GM12892 (cell line): ENCODE results near the gene LRRC18.

Source experiments
- POLR2A ChIP-seq: IDR thresholded peaks from 2 replicates; pipeline ENCODE4 v1.6.1; 2011; ENCODE audit warnings: low read depth, low read length, control low read depth
- POLR2AphosphoS5 ChIP-seq: IDR thresholded peaks from 2 replicates; pipeline ENCODE4 v1.6.1; 2011; ENCODE audit warnings: low read depth, low read length, control low read depth
- TAF1 ChIP-seq: IDR thresholded peaks from 2 replicates; pipeline ENCODE4 v1.6.1; 2011; ENCODE audit warnings: low read depth, mild to moderate bottlenecking, control low read depth, low read length, borderline replicate concordance

DNA sequence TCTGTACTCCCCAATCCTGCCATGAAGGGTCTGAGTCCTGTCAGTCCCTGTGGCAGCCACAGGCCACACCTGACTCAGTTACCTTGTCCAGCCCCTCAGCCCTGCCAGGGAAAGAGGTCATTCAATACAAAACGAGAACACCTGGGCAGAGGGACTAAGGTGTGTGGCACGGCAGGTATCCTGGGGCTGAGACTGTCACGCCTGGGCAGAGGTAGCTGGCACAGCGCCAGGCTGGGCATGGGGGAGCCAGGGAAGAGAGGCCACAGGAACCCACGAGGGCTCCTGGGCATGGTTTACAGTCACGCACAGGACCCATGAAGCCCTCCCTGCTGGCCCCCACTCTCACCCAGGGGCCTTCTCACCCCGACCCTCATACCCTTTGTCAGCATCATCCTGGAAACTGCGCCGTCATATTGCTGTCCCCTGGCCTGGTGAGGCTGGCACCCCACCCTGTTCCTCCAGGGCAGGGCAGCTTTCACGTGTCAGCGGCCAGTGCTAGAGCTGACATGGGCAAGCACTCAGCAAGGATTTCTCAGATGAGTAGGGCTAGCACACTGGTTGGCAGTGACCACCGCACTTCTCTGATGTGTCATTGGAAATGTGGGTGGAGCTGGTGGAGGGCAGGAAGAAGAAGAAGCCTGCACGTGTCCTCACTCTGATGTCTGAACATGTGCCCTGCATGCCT lies 42.7 kb downstream of the LRRC18 start:
- TF ChIP-seq TAF1 (no peak), POLR2A (no peak), POLR2AphosphoS5 (no peak)
